Fibroblast of lung (primary cell): ENCODE data around the gene UBE2K. TPM values are rescaled to one million over a fixed set of nuclear protein-coding genes. Genes with fewer than 3 reads are reported as not detected.

ENCODE experiments used
- DNase-seq, 2 donors: peaks; one replicate each; pipeline versions ENCODE4 v3.0.0 to v3.0.0-alpha.2; 2010; ENCODE audit warnings: low read depth in 2 of 2
- H2AFZ ChIP-seq: 2 replicates; pipeline ENCODE4 v1.5.1; 2012; ENCODE audit warnings: low read length, control low read depth, inconsistent platforms
- H3K27ac ChIP-seq: 2 replicates; pipeline ENCODE4 v1.5.1; 2011; ENCODE audit warnings: low read length, control low read depth; ENCODE audit not compliant: insufficient read depth
- H3K27me3 ChIP-seq: 2 replicates; pipeline ENCODE4 v1.5.1; 2011; ENCODE audit warnings: mild to moderate bottlenecking, low read length; ENCODE audit not compliant: control insufficient read depth, insufficient read depth
- H3K36me3 ChIP-seq: 2 replicates; pipeline ENCODE4 v1.5.1; 2011; ENCODE audit warnings: low read length; ENCODE audit not compliant: control insufficient read depth, insufficient read depth
- H3K4me1 ChIP-seq: 2 replicates; pipeline ENCODE4 v1.5.1; 2011; ENCODE audit warnings: low read length; ENCODE audit not compliant: control insufficient read depth, insufficient read depth; ENCODE audit errors: extremely low read depth
- H3K4me2 ChIP-seq: 2 replicates; pipeline ENCODE4 v1.5.1; 2011; ENCODE audit warnings: low read length, control low read depth; ENCODE audit not compliant: insufficient read depth; ENCODE audit errors: extremely low read depth
- H3K4me3 ChIP-seq, 4 experiments: fragments of 200-600 bp in 1 of 4; sonication (generic) in 1 of 4; replicated peaks in 1 of 4; 2 replicates each; pipeline ENCODE4 v1.5.1; 2011 to 2016; ENCODE audit warnings: low read length in 4 of 4, low read depth in 3 of 4, mild to moderate bottlenecking in 3 of 4, control low read depth in 2 of 4, inconsistent platforms in 1 of 4, mixed read lengths in 1 of 4; ENCODE audit not compliant: insufficient read depth in 1 of 4; ENCODE audit errors: control extremely low read depth in 1 of 4
- H3K79me2 ChIP-seq: 2 replicates; pipeline ENCODE4 v1.5.1; 2012; ENCODE audit warnings: mild to moderate bottlenecking, low read length, inconsistent platforms; ENCODE audit not compliant: control insufficient read depth, insufficient read depth
- H3K9ac ChIP-seq: 2 replicates; pipeline ENCODE4 v1.5.1; 2011; ENCODE audit warnings: mild to moderate bottlenecking, low read length, control low read depth; ENCODE audit not compliant: insufficient read depth
- H3K9me3 ChIP-seq: 2 replicates; pipeline ENCODE4 v1.5.1; 2012; ENCODE audit warnings: low read depth, low read length; ENCODE audit not compliant: control insufficient read depth, insufficient read depth
- H4K20me1 ChIP-seq: 2 replicates; pipeline ENCODE4 v1.5.1; 2011; ENCODE audit warnings: low read length; ENCODE audit not compliant: control insufficient read depth, insufficient read depth; ENCODE audit errors: extremely low read depth
- CTCF ChIP-seq, 2 donors: IDR thresholded peaks in 1 of 2; conservative IDR thresholded peaks in 1 of 2; 1 replicate in 1 of 2; 2 replicates in 1 of 2; pipeline ENCODE4 v1.5.1; 2011 to 2012; ENCODE audit warnings: low read length in 2 of 2, control low read depth in 1 of 2, inconsistent platforms in 1 of 2, low read depth in 1 of 2, mild to moderate bottlenecking in 1 of 2
- EZH2 ChIP-seq: IDR thresholded peaks from 2 replicates; pipeline ENCODE4 v1.5.1; 2012; ENCODE audit warnings: low read length, control low read depth, mild to moderate bottlenecking; ENCODE audit errors: missing control alignments
- polyA plus RNA-seq, 2 donors: library from polyadenylated mRNA; depleted of rRNA in 1 of 2; stranded (reverse) in 1 of 2; unstranded in 1 of 2; fragments of >200 nt; gene quantifications; 2 replicates each; pipeline ENCODE4 v1.2.1, GENCODE V29; 2011 to 2012; ENCODE audit warnings: missing spikeins in 1 of 2
- total RNA-seq: library from RNA; depleted of rRNA; stranded (reverse); fragments of >200 nt; gene quantifications from 2 replicates; pipeline ENCODE4 v1.2.1, GENCODE V29; 2014

The UBE2K gene
- total and polyA plus RNA-seq, 2 donors (not counting 1 experiment from before 2014, with no cell fraction given), result 15.0 to 122 TPM

GRCh38 chr4:39822662-39823061 lies 124.7 kb downstream of the UBE2K start:
- Histone ChIP-seq H3K4me2 (no peak overlapping the region), H3K4me3 (no peak overlapping the region), H3K9ac (no peak overlapping the region), H3K27ac (no peak overlapping the region), H3K27me3 (no peaks in the 10 kb centered on the region), H3K4me1 (peaks cover 3% of the 10 kb centered on the region), H2AFZ (no peak overlapping the region), H3K79me2 (no peaks in the 10 kb centered on the region), H3K36me3 (peaks cover 2% of the 10 kb centered on the region), H4K20me1 (no peaks in the 10 kb centered on the region), H3K9me3 (no peaks in the 10 kb centered on the region)
- TF ChIP-seq EZH2 (no peak), CTCF (conservative IDR thresholded peaks at IDR 0.05 in 1 of 2, IDR thresholded peaks at IDR 0.05 in 1 of 2; ENCODE audit: low read depth in 1 of 2, low read length in 2 of 2) (no peak)
- DNase-seq, result no peak

GRCh38 chr4:39823191-39823590 lies 125.3 kb downstream of the UBE2K start:
- Histone ChIP-seq H3K9me3 (no peaks in the 10 kb centered on the region), H3K79me2 (no peaks in the 10 kb centered on the region), H4K20me1 (no peaks in the 10 kb centered on the region), H3K4me1 (peaks cover 3% of the 10 kb centered on the region), H3K27ac (no peak overlapping the region), H3K4me2 (no peak overlapping the region), H3K9ac (no peak overlapping the region), H3K27me3 (no peaks in the 10 kb centered on the region), H2AFZ (no peak overlapping the region), H3K36me3 (peaks cover 2% of the 10 kb centered on the region), H3K4me3 (no peak overlapping the region)
- TF ChIP-seq EZH2 (no peak), CTCF (conservative IDR thresholded peaks at IDR 0.05 in 1 of 2, IDR thresholded peaks at IDR 0.05 in 1 of 2; ENCODE audit: low read depth in 1 of 2, low read length in 2 of 2) (no peak)
- peak; percentile 37 to 88 for DNase-seq

GRCh38 chr4:39825090-39825489 lies 127.2 kb downstream of the UBE2K start:
- Histone ChIP-seq H3K27me3 (no peaks in the 10 kb centered on the region), H3K9ac (no peak overlapping the region), H3K36me3 (peaks cover 2% of the 10 kb centered on the region), H3K4me3 (no peak overlapping the region), H3K27ac (no peak overlapping the region), H3K9me3 (no peaks in the 10 kb centered on the region), H4K20me1 (no peaks in the 10 kb centered on the region), H3K4me2 (no peak overlapping the region), H3K4me1 (peaks cover 3% of the 10 kb centered on the region), H3K79me2 (no peaks in the 10 kb centered on the region), H2AFZ (no peak overlapping the region)
- TF ChIP-seq EZH2 (no peak), CTCF (conservative IDR thresholded peaks at IDR 0.05 in 1 of 2, IDR thresholded peaks at IDR 0.05 in 1 of 2; ENCODE audit: low read depth in 1 of 2, low read length in 2 of 2) (no peak)
- no peak for DNase-seq
